Breast epithelium (tissue), 4 donors: ENCODE results near the gene TNS3. TPM values are rescaled to one million over a fixed set of nuclear protein-coding genes. Genes with fewer than 3 reads are reported as not detected.

Experiments
- DNase-seq, 2 donors: peaks; one replicate each; pipeline ENCODE4 v3.0.0-alpha.2; 2019; ENCODE audit warnings: low spot score in 2 of 2
- H3K27ac ChIP-seq, 2 donors: fragments of 200-600 bp; sonication (generic) in 1 of 2; one replicate each; pipeline ENCODE4 v1.5.1; 2016 to 2019; ENCODE audit warnings: mild to moderate bottlenecking in 1 of 2
- H3K27me3 ChIP-seq, 2 donors: fragments of 200-600 bp; sonication (generic) in 1 of 2; one replicate each; pipeline versions ENCODE4 v1.5.1 to v1.6.0; 2017 to 2019; ENCODE audit warnings: control low read depth in 1 of 2, mild to moderate bottlenecking in 1 of 2
- H3K36me3 ChIP-seq: fragments of 200-600 bp; one replicate; pipeline ENCODE4 v1.5.1; 2019
- H3K4me1 ChIP-seq, 2 donors: fragments of 200-600 bp; sonication (generic); one replicate each; pipeline ENCODE4 v1.5.1; 2016 to 2019; ENCODE audit warnings: control low read depth in 1 of 2
- H3K4me3 ChIP-seq, 3 donors: fragments of 200-600 bp; sonication (generic); 1 replicate in 2 of 3; 2 replicates in 1 of 3; pipeline ENCODE4 v1.5.1; 2016 to 2019; ENCODE audit warnings: mild to moderate bottlenecking in 3 of 3, moderate library complexity in 2 of 3
- H3K9me3 ChIP-seq, 2 donors: fragments of 200-600 bp; sonication (generic) in 1 of 2; one replicate each; pipeline ENCODE4 v1.5.1; 2016 to 2019; ENCODE audit warnings: control low read depth in 1 of 2
- POLR2A ChIP-seq: fragments of 450-650 bp; IDR thresholded peaks from one replicate; pipeline ENCODE4 v1.6.1; 2016; ENCODE audit warnings: antibody characterized with exemption, mild to moderate bottlenecking, moderate library complexity
- POLR2AphosphoS5 ChIP-seq, 3 donors: sonication (generic); formaldehyde crosslinking; IDR thresholded peaks; one replicate each; pipeline ENCODE4 v1.6.1; 2017; ENCODE audit warnings: antibody characterized with exemption in 3 of 3
- intact Hi-C: fragments of 100-400 bp; cut with DNase I; formaldehyde crosslinking; loops from one replicate; pipeline ENCODE4 v1.15.1; 2023; ENCODE audit warnings: low total_unique reads
- total RNA-seq, 3 donors: library from RNA; depleted of rRNA; stranded (reverse); fragments of >200 nt; gene quantifications; one replicate each; pipeline ENCODE4 v1.1.0, GENCODE V29; 2016
- TF ChIP-seq, protein P1 (sequence below), 3 donors: fragments of 450-650 bp; IDR thresholded peaks; one replicate each; pipeline ENCODE4 v1.5.1; 2016 to 2017; ENCODE audit warnings: antibody characterized with exemption in 3 of 3, mild to moderate bottlenecking in 3 of 3, moderate library complexity in 3 of 3

TNS3 gene
- total RNA-seq, 3 donors from 2014 or later: 41.0 to 78.1 (median 56.2) TPM

GRCh38 chr7:47500103-47500563 lies 81.8 kb downstream of the TNS3 start:
- Histone ChIP-seq H3K27ac (no peak overlapping the region), H3K9me3 (no peaks in the 10 kb centered on the region), H3K4me1 (no peaks in the 10 kb centered on the region), H3K4me3 (no peak overlapping the region), H3K27me3 (no peaks in the 10 kb centered on the region), H3K36me3 (no peaks in the 10 kb centered on the region)
- no peak for TF ChIP-seq POLR2A
- TF ChIP-seq, protein P1, sequence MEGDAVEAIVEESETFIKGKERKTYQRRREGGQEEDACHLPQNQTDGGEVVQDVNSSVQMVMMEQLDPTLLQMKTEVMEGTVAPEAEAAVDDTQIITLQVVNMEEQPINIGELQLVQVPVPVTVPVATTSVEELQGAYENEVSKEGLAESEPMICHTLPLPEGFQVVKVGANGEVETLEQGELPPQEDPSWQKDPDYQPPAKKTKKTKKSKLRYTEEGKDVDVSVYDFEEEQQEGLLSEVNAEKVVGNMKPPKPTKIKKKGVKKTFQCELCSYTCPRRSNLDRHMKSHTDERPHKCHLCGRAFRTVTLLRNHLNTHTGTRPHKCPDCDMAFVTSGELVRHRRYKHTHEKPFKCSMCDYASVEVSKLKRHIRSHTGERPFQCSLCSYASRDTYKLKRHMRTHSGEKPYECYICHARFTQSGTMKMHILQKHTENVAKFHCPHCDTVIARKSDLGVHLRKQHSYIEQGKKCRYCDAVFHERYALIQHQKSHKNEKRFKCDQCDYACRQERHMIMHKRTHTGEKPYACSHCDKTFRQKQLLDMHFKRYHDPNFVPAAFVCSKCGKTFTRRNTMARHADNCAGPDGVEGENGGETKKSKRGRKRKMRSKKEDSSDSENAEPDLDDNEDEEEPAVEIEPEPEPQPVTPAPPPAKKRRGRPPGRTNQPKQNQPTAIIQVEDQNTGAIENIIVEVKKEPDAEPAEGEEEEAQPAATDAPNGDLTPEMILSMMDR (IDR thresholded peaks at IDR 0.05): no peak
- TF ChIP-seq POLR2AphosphoS5 (IDR thresholded peaks at IDR 0.05): no peak
- intact Hi-C loops: no loop called here
- DNase-seq: no peak

GRCh38 chr7:47498229-47499056 lies 83.5 kb downstream of the TNS3 start:
- no peaks in the 10 kb centered on the region for H3K27me3 ChIP-seq
- no peaks in the 10 kb centered on the region for H3K36me3 ChIP-seq
- TF ChIP-seq POLR2AphosphoS5 (IDR thresholded peaks at IDR 0.05) (no peak), POLR2A (no peak)
- TF ChIP-seq, protein P1 (IDR thresholded peaks at IDR 0.05): no peak
- H3K4me3 ChIP-seq: no peak overlapping the region
- intact Hi-C loops: no loop called here
- no peaks in the 10 kb centered on the region for H3K9me3 ChIP-seq
- no peak for DNase-seq
- no peaks in the 10 kb centered on the region for H3K4me1 ChIP-seq
- peak overlapping the region in 1 of 2 donors; percentile 30 for H3K27ac ChIP-seq

DNA sequence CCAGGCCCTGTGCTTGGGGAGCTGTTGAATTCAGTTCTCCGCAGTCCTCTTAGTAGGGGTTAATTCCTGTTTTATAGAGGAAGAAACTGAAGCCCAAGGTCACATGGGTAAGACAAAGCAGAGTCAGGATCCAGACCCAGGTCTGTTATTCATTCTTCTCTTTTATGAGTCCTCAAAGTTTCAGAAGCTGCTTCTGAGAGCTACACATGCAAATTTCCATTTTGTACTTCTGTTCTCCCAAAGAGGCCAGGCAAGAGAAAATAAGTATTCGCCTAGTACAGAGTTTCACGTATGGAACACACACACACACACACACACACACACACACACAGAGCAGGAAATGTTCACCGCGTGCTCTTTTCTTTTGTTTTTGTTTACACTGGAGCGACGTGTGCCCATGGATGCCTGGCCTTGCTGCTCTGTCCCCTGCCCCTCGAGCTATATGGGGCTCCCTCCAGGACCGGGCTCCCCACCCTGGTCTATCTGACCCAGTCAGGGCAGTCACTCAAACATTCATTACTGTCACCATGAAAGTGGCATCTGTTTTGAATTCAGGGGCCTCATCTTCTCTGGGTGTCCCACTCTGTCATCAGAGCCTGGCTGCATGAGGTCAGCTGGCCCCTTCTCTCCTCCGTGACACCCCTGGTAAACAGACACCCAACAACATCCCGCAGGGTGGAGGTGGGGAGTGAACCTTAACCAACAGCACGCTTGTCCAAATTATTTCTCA lies 84.4 kb downstream of the TNS3 start:
- peak overlapping the region in 1 of 2 donors; percentile 30 for H3K27ac ChIP-seq
- no peak for TF ChIP-seq POLR2AphosphoS5 (IDR thresholded peaks at IDR 0.05)
- TF ChIP-seq, protein P1 (IDR thresholded peaks at IDR 0.05): no peak
- TF ChIP-seq POLR2A: no peak
- H3K36me3 ChIP-seq: no peaks in the 10 kb centered on the region
- H3K9me3 ChIP-seq: no peaks in the 10 kb centered on the region
- no peak for DNase-seq
- intact Hi-C loops: no loop called here
- no peak overlapping the region for H3K4me3 ChIP-seq
- no peaks in the 10 kb centered on the region for H3K27me3 ChIP-seq
- H3K4me1 ChIP-seq: no peaks in the 10 kb centered on the region

GRCh38 chr7:47496666-47497065 lies 85.2 kb downstream of the TNS3 start:
- intact Hi-C loops: no loop called here
- no peak overlapping the region for H3K27ac ChIP-seq
- TF ChIP-seq POLR2AphosphoS5 (IDR thresholded peaks at IDR 0.05): no peak
- TF ChIP-seq, protein P1 (IDR thresholded peaks at IDR 0.05): no peak
- TF ChIP-seq POLR2A: no peak
- no peaks in the 10 kb centered on the region for H3K36me3 ChIP-seq
- no peak for DNase-seq
- no peaks in the 10 kb centered on the region for H3K9me3 ChIP-seq
- H3K4me3 ChIP-seq: no peak overlapping the region
- no peaks in the 10 kb centered on the region for H3K27me3 ChIP-seq
- no peaks in the 10 kb centered on the region for H3K4me1 ChIP-seq
